ENCODE measurements around the gene LCAT.
"Not testable (repeated sequence)": the region's sequence is repeated elsewhere in the genome, so short reads cannot be mapped to it uniquely, and the experiment has no call there.

Gene LCAT

GRCh38 chr16:67915831-67916723 is 27.8 kb downstream of the LCAT start:
- no peak overlapping the region for H3K27ac ChIP-seq
- no peak for TF ChIP-seq EZH2 (IDR thresholded peaks at IDR 0.05)
- no peak for TF ChIP-seq POLR2AphosphoS5 (IDR thresholded peaks at IDR 0.05; ENCODE audit: borderline replicate concordance, low read depth, low read length)
- no peak for TF ChIP-seq FOXP2 (optimal IDR thresholded peaks at IDR 0.05; ENCODE audit: control extremely low read depth, extremely low read length, insufficient read depth)
- no peak overlapping the region for H3K9ac ChIP-seq (ENCODE audit: insufficient read length)
- no peaks in the 10 kb centered on the region for H3K36me3 ChIP-seq (ENCODE audit: insufficient read depth, low read length)
- DNase-seq (ENCODE audit: low read depth, low spot score), result no peak
- H3K4me3 ChIP-seq, result no peak overlapping the region
- no peaks in the 10 kb centered on the region for H3K9me3 ChIP-seq (ENCODE audit: low read depth, low read length)

GRCh38 chr16:67915496-67915769 is 28.5 kb downstream of the LCAT start:
- H3K27ac ChIP-seq, result not testable (repeated sequence)

GRCh38 chr16:67914758-67915495 is 29.0 kb downstream of the LCAT start:
- Histone ChIP-seq H3K27ac (no peak overlapping the region), H3K4me3 (no peak overlapping the region), H3K36me3 (ENCODE audit: insufficient read depth, low read length) (no peaks in the 10 kb centered on the region), H3K9ac (ENCODE audit: insufficient read length) (no peak overlapping the region), H3K9me3 (ENCODE audit: low read depth, low read length) (no peaks in the 10 kb centered on the region)
- TF ChIP-seq POLR2AphosphoS5 (IDR thresholded peaks at IDR 0.05; ENCODE audit: borderline replicate concordance, low read depth, low read length) (no peak), FOXP2 (optimal IDR thresholded peaks at IDR 0.05; ENCODE audit: control extremely low read depth, extremely low read length, insufficient read depth) (no peak), EZH2 (IDR thresholded peaks at IDR 0.05) (no peak)
- no peak for DNase-seq (ENCODE audit: low read depth, low spot score)

More at GRCh38 chr16:67915496-67915769, 28.5 kb downstream of the LCAT start:
- DNase-seq (ENCODE audit: low read depth, low spot score); H3K4me3 ChIP-seq; H3K36me3 ChIP-seq (ENCODE audit: insufficient read depth, low read length); H3K9me3 ChIP-seq (ENCODE audit: low read depth, low read length); H3K9ac ChIP-seq (ENCODE audit: insufficient read length): not testable (repeated sequence)

DNA sequence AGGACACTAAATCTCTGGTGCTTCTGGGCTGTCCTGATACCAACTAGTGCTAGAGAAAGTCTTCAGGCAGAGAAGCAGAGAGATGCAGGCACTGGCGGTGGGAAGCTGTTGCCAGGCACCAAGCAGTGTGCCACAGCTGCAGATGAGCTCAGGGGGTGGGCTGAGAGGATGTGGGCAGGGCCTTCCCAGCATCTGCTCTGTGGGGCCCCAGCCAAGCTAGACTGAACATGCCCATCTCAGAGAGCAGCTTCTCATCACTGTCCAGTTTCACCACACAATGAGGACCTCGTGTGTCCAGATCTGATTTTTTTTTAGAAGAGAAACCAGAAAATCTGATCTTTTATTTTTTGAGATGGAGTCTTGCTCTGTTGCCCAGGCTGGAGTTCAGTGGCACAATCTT is 33.8 kb downstream of the LCAT start:
- no peaks in the 10 kb centered on the region for H3K9me3 ChIP-seq (ENCODE audit: low read depth, low read length)
- no peaks in the 10 kb centered on the region for H3K36me3 ChIP-seq (ENCODE audit: insufficient read depth, low read length)
- DNase-seq (ENCODE audit: low read depth, low spot score), result no peak
- TF ChIP-seq POLR2AphosphoS5 (IDR thresholded peaks at IDR 0.05; ENCODE audit: borderline replicate concordance, low read depth, low read length), result no peak
- no peak for TF ChIP-seq FOXP2 (optimal IDR thresholded peaks at IDR 0.05; ENCODE audit: control extremely low read depth, extremely low read length, insufficient read depth)
- no peak for TF ChIP-seq EZH2 (IDR thresholded peaks at IDR 0.05)
- H3K27ac ChIP-seq, result no peak overlapping the region
- no peak overlapping the region for H3K9ac ChIP-seq (ENCODE audit: insufficient read length)
- H3K4me3 ChIP-seq, result no peak overlapping the region

DNA sequence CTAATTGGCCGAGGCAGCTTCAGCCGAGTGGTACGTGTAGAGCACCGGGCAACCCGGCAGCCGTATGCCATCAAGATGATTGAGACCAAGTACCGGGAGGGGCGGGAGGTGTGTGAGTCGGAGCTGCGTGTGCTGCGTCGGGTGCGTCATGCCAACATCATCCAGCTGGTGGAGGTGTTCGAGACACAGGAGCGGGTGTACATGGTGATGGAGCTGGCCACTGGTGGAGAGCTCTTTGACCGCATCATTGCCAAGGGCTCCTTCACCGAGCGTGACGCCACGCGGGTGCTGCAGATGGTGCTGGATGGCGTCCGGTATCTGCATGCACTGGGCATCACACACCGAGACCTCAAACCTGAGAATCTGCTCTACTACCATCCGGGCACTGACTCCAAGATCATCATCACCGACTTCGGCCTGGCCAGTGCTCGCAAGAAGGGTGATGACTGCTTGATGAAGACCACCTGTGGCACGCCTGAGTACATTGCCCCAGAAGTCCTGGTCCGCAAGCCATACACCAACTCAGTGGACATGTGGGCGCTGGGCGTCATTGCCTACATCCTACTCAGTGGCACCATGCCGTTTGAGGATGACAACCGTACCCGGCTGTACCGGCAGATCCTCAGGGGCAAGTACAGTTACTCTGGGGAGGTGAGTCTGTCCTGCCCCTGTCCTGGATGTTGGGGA is 34.7 kb downstream of the LCAT start:
- no peak overlapping the region for H3K9ac ChIP-seq (ENCODE audit: insufficient read length)
- no peaks in the 10 kb centered on the region for H3K36me3 ChIP-seq (ENCODE audit: insufficient read depth, low read length)
- no peak for TF ChIP-seq FOXP2 (optimal IDR thresholded peaks at IDR 0.05; ENCODE audit: control extremely low read depth, extremely low read length, insufficient read depth)
- TF ChIP-seq EZH2 (IDR thresholded peaks at IDR 0.05), result no peak
- no peak for TF ChIP-seq POLR2AphosphoS5 (IDR thresholded peaks at IDR 0.05; ENCODE audit: borderline replicate concordance, low read depth, low read length)
- DNase-seq (ENCODE audit: low read depth, low spot score), result no peak
- no peak overlapping the region for H3K4me3 ChIP-seq
- no peaks in the 10 kb centered on the region for H3K9me3 ChIP-seq (ENCODE audit: low read depth, low read length)
- no peak overlapping the region for H3K27ac ChIP-seq

- Histone ChIP-seq H3K27ac (no peak overlapping the region), H3K4me3 (no peak overlapping the region), H3K9me3 (ENCODE audit: low read depth, low read length) (no peaks in the 10 kb centered on the region), H3K9ac (ENCODE audit: insufficient read length) (no peak overlapping the region), H3K36me3 (ENCODE audit: insufficient read depth, low read length) (no peaks in the 10 kb centered on the region)
- no peak for DNase-seq (ENCODE audit: low read depth, low spot score)
- TF ChIP-seq POLR2AphosphoS5 (IDR thresholded peaks at IDR 0.05; ENCODE audit: borderline replicate concordance, low read depth, low read length), result no peak
- TF ChIP-seq FOXP2 (optimal IDR thresholded peaks at IDR 0.05; ENCODE audit: control extremely low read depth, extremely low read length, insufficient read depth), result no peak
- TF ChIP-seq EZH2 (IDR thresholded peaks at IDR 0.05), result no peak
Observed at GRCh38 chr16:67907397-67908180, 36.3 kb downstream of the LCAT start.

DNA sequence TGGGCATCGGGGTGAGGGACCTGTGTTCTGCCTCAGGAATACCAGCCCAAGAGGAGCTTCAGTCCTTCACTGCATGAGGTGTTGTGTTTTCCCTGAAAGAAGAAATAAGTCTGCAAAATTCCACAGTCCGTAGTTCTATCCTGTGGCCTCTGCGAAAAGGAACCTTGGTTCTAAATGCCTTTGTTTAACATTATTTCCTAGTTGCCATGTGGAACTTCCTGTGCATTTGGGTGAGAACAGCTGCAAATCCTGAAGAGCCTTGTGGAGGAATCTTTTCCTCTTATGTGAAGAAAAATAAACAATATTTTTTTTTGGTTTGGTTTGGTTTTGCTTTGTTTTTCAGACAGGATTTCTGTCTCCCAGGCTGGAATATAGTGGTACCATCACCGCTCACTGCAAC is 41.1 kb downstream of the LCAT start:
- Histone ChIP-seq H3K27ac (no peak overlapping the region), H3K4me3 (no peak overlapping the region), H3K9me3 (ENCODE audit: low read depth, low read length) (no peaks in the 10 kb centered on the region), H3K36me3 (ENCODE audit: insufficient read depth, low read length) (no peaks in the 10 kb centered on the region), H3K9ac (ENCODE audit: insufficient read length) (no peak overlapping the region)
- no peak for DNase-seq (ENCODE audit: low read depth, low spot score)
- TF ChIP-seq POLR2AphosphoS5 (IDR thresholded peaks at IDR 0.05; ENCODE audit: borderline replicate concordance, low read depth, low read length) (no peak), FOXP2 (optimal IDR thresholded peaks at IDR 0.05; ENCODE audit: control extremely low read depth, extremely low read length, insufficient read depth) (no peak), EZH2 (IDR thresholded peaks at IDR 0.05) (no peak)

- no peaks in the 10 kb centered on the region for H3K36me3 ChIP-seq (ENCODE audit: insufficient read depth, low read length)
- TF ChIP-seq EZH2 (IDR thresholded peaks at IDR 0.05) (no peak), POLR2AphosphoS5 (IDR thresholded peaks at IDR 0.05; ENCODE audit: borderline replicate concordance, low read depth, low read length) (no peak), FOXP2 (optimal IDR thresholded peaks at IDR 0.05; ENCODE audit: control extremely low read depth, extremely low read length, insufficient read depth) (no peak)
Observed at GRCh38 chr16:67901734-67902133, 42.2 kb downstream of the LCAT start.

More at GRCh38 chr16:67901734-67902133, 42.2 kb downstream of the LCAT start:
- Histone ChIP-seq H3K9me3 (ENCODE audit: low read depth, low read length) (no peaks in the 10 kb centered on the region), H3K4me3 (no peak overlapping the region), H3K9ac (ENCODE audit: insufficient read length) (no peak overlapping the region), H3K27ac (no peak overlapping the region)
- DNase-seq (ENCODE audit: low read depth, low spot score), result no peak
